ENCODE measurements around the gene MOGAT3.

The MOGAT3 gene

GRCh38 chr7:101233907-101234547, 33.2 kb upstream of the MOGAT3 start:
- peak; percentile 13 for DNase-seq

DNA sequence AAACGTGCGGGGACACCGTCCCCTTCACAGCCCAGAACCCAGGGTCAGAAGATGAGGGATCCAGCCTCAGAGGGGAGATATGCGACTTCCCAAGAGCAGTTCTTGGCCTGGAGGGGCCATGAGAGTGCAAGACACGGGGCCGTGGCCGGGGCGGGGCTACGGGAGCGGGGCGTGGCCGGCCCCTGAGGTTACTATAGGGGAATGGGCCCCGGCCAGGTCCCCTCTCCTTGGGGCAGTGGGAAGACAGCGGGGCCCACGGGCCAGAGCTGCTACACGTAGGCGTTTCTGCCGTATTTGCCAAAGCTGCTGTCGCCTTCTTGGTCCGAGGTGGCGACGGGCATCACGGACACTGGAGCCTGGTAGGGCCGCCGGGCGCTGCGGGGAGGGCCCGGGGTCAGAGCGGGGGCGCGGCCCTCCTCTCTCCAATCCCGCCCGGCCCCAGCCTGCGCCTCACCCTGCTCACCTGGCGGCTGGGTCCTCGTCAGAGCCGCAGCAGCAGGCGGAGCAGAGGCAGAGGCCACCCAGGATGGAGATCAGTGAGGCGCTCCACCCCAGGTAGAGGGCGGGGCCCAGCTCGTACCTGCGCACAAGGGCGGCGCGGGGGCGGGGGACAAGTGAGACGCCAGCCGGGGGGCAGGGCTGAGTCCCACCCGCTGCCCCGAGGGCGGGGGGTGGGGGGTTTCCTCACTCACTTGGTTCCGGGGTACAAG, 31.5 kb upstream of the MOGAT3 start:
- peak; percentile 69 for DNase-seq

GRCh38 chr7:101231644-101232043, 30.8 kb upstream of the MOGAT3 start:
- DNase-seq = no peak

DNA sequence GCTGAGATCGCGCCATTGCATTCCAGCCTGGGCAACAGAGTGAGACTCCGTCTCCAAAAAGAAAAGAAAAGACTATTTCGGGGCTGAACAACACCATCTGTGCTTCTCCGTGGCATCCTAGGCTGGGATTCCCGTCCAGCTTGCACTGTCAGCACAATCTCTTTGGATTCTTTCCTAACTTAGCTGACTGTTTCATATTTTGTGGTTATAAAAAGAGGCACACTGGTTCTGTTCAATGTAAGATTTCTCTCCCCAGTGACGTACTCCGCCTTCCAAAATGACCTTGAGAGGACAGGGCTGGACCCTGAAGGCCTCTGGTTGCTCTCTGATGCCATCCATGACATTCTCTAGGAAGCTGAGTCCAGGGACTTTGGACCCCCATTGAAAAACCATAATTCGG, 25.9 kb upstream of the MOGAT3 start:
- no peak for DNase-seq

DNA sequence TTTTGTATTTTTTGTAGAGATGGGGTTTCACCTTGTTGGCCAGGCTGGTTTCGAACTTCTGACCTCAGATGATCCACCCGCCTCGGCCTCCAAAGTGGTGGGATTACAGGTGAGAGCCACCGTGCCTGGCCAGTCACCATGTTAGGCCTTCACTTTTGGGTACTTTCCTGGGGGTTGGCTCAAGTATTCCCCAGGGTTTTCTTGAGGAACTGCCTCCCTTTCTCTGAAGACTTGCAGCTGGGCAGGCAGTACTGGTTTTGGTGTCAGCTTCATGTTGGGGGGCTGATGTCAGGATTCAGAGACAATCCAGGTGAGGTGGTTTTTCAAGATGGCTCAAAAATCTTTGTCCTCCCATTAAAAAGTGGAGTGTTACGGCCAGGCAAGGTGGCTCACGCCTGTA, 24.8 kb upstream of the MOGAT3 start:
- DNase-seq = no peak

DNA sequence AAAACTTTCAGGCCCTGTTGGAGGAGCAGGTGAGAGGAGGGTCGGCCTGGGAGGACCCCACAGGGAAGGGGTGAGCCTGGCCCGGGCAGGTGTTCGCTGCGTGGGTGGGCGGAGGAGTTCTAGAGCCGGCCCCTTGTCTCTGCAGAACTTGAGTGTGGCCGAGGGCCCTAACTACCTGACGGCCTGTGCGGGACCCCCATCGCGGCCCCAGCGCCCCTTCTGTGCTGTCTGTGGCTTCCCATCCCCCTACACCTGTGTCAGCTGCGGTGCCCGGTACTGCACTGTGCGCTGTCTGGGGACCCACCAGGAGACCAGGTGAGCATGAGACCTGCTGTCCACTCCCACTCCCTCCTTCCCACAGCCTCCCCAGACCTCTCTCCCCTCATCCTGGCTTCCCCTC, 22.7 kb upstream of the MOGAT3 start:
- no peak for DNase-seq

DNA sequence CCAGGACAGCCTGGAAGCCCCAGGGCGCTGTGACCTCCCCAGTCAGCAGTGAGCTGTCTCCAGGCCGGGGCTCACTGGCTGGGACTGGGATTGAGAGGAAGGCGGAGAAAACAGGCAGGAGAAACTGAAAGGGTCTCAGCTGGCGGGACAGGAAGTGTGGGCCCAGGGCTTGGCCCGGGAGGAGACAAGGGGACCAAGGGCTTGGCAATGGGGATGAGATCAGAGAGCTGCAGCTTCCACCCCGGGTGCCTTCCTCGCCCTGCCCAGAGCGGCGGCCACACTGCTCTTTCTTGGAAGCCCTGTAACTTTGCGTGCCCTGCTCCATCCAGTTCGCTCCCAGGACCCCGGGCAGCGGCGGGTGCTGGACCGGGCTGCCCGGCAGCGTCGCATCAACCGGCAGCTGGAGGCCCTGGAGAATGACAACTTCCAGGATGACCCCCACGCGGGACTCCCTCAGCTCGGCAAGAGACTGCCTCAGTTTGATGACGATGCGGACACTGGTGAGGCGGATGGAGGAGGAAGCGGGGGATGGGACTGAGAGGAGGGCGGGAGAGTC, 21.5 kb upstream of the MOGAT3 start:
- DNase-seq = no peak

DNA sequence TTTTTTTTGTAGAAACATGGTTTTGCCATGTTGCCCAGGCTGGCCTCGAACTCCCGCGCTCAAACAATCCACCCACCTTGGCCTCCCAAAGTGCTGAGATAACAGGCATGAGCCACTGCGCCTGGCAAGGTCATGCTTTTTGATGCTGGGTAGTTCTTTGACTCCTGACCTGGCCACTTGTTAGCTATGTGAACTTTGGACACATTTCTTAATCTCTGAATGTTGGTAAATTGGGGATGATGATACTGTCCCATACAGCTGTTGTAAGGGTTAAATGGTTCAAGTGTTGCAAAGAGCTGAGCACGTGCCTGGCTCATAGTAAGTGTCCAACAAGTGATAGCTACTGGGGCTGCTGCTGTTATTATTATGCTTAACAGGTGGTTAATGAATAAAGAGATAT, 19.5 kb upstream of the MOGAT3 start:
- DNase-seq = no peak

DNA sequence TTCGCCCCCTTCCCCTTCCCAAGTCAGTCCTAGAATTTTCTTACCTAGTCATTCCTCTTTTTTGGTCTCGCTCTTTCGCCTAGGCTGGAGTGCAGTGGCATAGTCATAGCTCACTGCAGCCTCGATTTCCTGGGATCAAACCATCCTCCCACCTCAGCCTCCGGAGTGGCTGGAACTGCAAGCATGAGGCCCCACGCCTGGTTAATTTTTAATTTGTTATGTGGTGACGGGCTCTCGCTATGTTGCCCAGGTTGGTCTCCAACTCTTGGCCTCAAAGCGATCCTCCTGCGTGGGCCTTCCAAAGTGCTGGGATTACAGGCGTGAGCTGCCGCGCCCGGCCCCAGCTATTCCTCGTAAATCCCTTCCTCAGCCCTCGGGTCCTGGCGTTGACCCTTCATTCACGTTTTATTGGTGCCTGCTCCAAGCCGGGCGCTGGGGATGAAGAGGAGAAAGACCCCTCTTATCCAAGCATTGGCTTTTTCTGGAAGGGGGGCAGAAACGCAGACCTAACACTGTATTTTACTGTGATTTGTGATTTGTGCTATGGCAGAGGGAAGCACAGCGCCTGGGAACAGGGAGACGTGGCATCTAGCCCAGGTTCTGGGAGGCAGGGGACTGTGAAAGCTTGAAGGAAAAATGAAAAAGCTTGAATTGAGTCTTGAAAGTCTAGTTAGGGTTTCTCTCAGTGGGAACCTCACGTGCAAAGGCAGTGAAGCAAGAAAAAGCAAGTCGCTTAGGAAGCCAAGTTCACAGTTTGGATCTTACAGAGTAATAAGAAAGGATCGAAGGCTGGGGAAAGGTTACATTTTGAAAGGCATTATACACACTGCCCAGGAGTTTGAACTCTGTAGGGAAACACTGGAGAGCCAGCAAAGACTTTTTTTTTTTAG, 17.6 kb upstream of the MOGAT3 start:
- DNase-seq = no peak

GRCh38 chr7:101217388-101218235, 16.8 kb upstream of the MOGAT3 start, which contains the start of the genes PLOD3 and ZNHIT1:
Gene PLOD3, minus strand, starts transcription at chr7:101217581. Its CDS starts 307 bp downstream, at chr7:101217274.
Gene ZNHIT1, plus strand, starts transcription at chr7:101218165. Its CDS starts 31 bp downstream, at chr7:101218196.
- DNase-seq = peak; percentile 98

DNA sequence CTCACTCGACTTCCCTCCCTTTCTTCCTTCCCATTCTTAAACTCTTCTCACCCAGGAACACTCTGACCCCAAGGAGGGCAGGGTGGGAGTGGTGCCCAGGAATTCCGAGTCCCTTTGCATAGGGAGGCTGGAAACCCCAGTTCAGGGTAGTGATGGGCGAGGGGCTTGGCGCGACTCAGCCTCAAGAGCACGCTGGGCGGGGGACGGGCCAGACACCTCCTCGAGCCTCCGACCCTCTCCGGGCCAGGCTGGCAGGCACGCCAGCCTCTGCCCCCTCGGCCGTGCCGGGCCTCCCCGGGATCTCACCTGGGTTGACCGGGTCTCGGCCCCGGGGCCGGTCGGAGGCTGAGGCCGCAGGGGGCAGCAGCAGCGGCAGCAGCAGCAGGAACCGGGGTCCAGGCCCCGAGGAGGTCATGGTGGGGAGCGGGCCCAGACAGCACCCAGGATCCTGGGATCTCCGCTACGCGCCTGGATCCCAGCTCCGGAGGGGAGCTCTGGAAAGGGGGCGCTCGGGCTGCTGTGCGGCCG, 16.1 kb upstream of the MOGAT3 start:
- no peak for DNase-seq

DNA sequence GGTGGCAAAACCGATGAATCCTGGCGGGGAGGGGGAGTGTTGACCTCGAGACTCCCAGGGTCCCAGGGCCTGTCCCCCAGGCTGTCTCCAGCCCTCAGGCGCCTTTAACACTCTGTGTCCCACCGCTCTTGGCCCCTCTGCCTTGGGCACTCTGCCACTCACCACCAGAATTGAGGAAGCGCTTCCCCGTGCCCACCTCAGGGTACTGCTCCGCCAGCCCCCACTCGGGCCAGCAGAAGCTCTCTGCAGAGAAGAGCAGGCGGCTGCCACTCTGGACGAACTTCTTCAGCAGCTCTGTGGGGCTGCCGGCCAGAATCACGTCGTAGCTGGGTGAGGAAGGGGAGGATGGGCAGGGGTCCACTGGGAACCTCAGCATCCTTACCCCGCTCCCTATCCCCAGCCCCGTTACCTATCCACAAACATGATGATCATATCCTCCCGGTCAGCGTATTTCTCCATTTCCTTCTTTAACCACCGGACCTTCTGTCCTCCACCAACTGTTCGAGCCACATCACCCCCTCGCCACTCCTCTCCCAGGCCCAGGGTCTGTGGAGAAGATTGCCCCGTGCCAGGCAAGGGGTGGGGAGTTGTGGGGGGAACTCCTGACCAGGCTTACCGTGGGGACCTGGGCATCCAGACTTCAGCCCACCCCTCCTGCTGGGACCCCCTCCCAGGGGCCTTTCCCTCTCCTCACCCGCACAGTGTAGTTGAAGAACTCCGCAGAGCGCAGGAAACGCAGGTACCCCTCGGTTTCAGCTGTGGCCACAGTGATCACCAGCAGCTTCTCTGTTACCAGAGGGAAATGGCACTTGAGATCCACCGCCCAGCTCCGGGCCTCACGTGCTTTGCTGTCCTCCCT, 15.4 kb upstream of the MOGAT3 start:
- no peak for DNase-seq

- no peak for DNase-seq
Observed at GRCh38 chr7:101212014-101212413, 11.2 kb upstream of the MOGAT3 start.

- no peak for DNase-seq
Observed at GRCh38 chr7:101211501-101211900, 10.7 kb upstream of the MOGAT3 start.

GRCh38 chr7:101210143-101210542, 9.3 kb upstream of the MOGAT3 start:
- no peak for DNase-seq

- no peak for DNase-seq
Observed at GRCh38 chr7:101208794-101209193, 8.0 kb upstream of the MOGAT3 start.

DNA sequence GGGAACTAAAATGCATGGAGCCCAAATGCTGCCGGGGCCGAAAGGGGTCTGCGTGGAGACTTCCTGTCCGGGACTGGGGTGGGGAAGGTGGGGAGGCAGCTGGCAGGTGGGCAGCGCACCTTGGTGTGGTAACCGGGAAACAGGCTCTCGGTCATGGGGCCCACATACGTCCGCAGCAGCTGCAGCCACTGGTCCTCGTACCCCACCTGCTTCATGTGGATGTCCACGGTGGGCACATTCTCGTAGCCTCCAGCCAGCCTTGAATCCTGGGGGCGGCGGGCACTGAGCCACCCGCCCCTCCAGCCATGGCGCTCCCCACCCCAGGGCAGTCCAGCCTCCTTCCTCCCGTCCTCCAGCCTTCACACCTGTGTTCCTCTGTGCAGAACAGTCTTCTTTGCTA, 6.6 kb upstream of the MOGAT3 start:
- DNase-seq = no peak

GRCh38 chr7:101206665-101207042, 5.8 kb upstream of the MOGAT3 start:
- no peak for DNase-seq

- no peak for DNase-seq
Observed at GRCh38 chr7:101205901-101206664, 5.2 kb upstream of the MOGAT3 start.

All from NCI-H2171 treated with DMSO at 0.1 percent for 48 hours (cell line).